Measurements from ENCODE around the gene SELENOV.

The SELENOV gene

GRCh38 chr19:39539518-39540332, 24.8 kb downstream of the SELENOV start, which contains the start of gene EID2:
TSS of gene EID2 (minus strand) at chr19:39540161. CDS start at chr19:39540079, 82 bp downstream.
- Histone ChIP-seq H3K36me3 (no peaks in the 10 kb centered on the region), H3K9me3 (no peaks in the 10 kb centered on the region), H3K4me1 (no peaks in the 10 kb centered on the region), H3K4me3 (ENCODE audit: low read depth, low read length) (peak within 1 kb of the TSS; percentile 68), H3K27me3 (no peaks in the 10 kb centered on the region)
- peak; percentile 94 for DNase-seq
- TF ChIP-seq, protein P1, sequence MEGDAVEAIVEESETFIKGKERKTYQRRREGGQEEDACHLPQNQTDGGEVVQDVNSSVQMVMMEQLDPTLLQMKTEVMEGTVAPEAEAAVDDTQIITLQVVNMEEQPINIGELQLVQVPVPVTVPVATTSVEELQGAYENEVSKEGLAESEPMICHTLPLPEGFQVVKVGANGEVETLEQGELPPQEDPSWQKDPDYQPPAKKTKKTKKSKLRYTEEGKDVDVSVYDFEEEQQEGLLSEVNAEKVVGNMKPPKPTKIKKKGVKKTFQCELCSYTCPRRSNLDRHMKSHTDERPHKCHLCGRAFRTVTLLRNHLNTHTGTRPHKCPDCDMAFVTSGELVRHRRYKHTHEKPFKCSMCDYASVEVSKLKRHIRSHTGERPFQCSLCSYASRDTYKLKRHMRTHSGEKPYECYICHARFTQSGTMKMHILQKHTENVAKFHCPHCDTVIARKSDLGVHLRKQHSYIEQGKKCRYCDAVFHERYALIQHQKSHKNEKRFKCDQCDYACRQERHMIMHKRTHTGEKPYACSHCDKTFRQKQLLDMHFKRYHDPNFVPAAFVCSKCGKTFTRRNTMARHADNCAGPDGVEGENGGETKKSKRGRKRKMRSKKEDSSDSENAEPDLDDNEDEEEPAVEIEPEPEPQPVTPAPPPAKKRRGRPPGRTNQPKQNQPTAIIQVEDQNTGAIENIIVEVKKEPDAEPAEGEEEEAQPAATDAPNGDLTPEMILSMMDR (IDR thresholded peaks at IDR 0.05; ENCODE audit: low read depth, low read length) = peak; percentile 66

DNA sequence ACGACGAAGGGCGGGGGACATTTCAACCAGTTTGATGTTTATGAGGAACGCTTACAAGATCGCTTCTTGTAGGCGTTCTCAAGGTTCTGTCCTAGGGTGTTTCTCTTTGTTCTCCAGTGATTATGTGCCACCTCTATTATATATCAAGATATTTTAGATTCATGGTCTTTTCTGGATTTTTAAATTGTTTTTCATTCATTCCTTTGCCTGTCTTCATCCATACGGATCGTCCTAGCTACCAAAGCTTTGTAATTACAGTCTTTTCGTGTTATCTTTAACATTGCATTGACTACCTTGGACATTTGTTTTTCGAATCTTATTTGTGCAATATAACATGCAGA, 25.4 kb downstream of the SELENOV start:
- TF ChIP-seq, protein P1 (IDR thresholded peaks at IDR 0.05; ENCODE audit: low read depth, low read length) = no peak
- peak overlapping the region; percentile 68 for H3K4me3 ChIP-seq (ENCODE audit: low read depth, low read length)
- H3K9me3 ChIP-seq = no peaks in the 10 kb centered on the region
- no peaks in the 10 kb centered on the region for H3K27me3 ChIP-seq
- H3K4me1 ChIP-seq = no peaks in the 10 kb centered on the region
- no peaks in the 10 kb centered on the region for H3K36me3 ChIP-seq
- DNase-seq = no peak

- TF ChIP-seq, protein P1 (IDR thresholded peaks at IDR 0.05; ENCODE audit: low read depth, low read length) = no peak
- H3K9me3 ChIP-seq = no peaks in the 10 kb centered on the region; the same call in 1 of the 2 replicates
- no peak overlapping the region for H3K4me3 ChIP-seq (ENCODE audit: low read depth, low read length)
- no peaks in the 10 kb centered on the region for H3K4me1 ChIP-seq
- no peaks in the 10 kb centered on the region for H3K36me3 ChIP-seq
- peaks cover 17% of the 10 kb centered on the region for H3K27me3 ChIP-seq
- DNase-seq = no peak
Measured at GRCh38 chr19:39542206-39542605, 27.3 kb downstream of the SELENOV start.

DNA sequence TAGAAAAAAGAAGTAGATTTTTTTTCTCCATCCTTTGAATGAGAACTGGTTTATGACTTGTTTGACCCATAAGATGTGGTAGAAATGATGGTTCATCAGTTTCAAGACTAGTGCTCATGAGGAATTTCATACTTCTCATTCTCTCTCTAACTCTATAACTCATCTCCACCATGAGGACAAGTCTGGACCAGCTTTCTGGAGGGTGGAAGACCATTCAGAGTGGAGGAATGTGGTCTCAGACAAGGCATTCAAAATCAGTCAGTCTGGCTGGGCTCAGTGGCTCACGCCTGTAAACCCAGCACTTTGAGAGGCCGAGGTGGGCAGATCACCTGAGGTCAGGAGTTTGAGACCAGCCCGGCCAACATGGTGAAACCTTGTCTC, 28.5 kb downstream of the SELENOV start:
- Histone ChIP-seq H3K4me1 (no peaks in the 10 kb centered on the region), H3K36me3 (no peaks in the 10 kb centered on the region), H3K9me3 (no peaks in the 10 kb centered on the region; the same call in 1 of the 2 replicates), H3K4me3 (ENCODE audit: low read depth, low read length) (no peak overlapping the region), H3K27me3 (peaks cover 20% of the 10 kb centered on the region)
- no peak for DNase-seq
- TF ChIP-seq, protein P1 (IDR thresholded peaks at IDR 0.05; ENCODE audit: low read depth, low read length) = no peak

DNA sequence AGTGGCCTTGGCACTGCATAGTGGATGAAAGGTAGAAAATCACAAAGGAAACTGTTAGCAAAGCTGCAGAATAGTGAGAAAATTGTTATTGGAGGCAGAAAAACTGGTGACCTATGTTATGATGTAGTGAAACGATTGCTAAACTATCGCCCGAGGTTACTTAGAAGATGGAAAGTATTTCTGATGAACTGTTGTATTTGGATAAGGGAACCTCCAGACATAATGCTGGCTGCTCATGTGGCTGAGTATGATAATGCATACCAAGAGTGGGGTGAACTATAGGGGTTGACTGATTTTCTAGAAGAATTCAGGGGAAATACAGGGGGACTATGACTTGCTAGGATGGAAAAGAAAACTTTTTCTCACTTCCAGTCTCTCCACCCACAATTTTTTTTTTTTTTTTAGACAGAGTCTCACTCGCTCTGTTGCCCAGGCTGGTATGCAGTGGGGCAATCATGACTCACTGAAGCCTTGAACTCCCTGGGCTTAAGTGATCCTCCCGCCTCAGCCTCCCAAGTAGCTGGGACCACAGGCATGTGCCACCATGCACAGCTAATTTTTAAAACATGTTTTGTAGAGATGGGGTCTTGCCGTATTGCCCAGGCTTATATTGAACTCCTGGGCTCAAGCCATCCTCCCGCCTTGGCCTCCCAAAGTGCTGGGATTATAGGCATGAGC, 29.4 kb downstream of the SELENOV start:
- peaks cover 20% of the 10 kb centered on the region for H3K27me3 ChIP-seq
- TF ChIP-seq, protein P1 (IDR thresholded peaks at IDR 0.05; ENCODE audit: low read depth, low read length) = no peak
- no peaks in the 10 kb centered on the region for H3K36me3 ChIP-seq
- H3K4me3 ChIP-seq (ENCODE audit: low read depth, low read length) = no peak overlapping the region
- H3K9me3 ChIP-seq = no peaks in the 10 kb centered on the region; the same call in 1 of the 2 replicates
- DNase-seq = no peak
- no peaks in the 10 kb centered on the region for H3K4me1 ChIP-seq

- Histone ChIP-seq H3K9me3 (no peaks in the 10 kb centered on the region; the same call in 1 of the 2 replicates), H3K4me1 (no peaks in the 10 kb centered on the region), H3K36me3 (no peaks in the 10 kb centered on the region), H3K4me3 (ENCODE audit: low read depth, low read length) (no peak overlapping the region), H3K27me3 (peaks cover 20% of the 10 kb centered on the region)
- TF ChIP-seq, protein P1 (IDR thresholded peaks at IDR 0.05; ENCODE audit: low read depth, low read length) = no peak
- DNase-seq = no peak
Measured at GRCh38 chr19:39544911-39545310, 30.0 kb downstream of the SELENOV start.

Measured in BE2C (cell line).